Endothelial cell (in vitro differentiated cells): ENCODE results near the gene SLC12A8. TPM values are rescaled to one million over a fixed set of nuclear protein-coding genes. Genes with fewer than 3 reads are reported as not detected.
A peak's percentile ranks its signal among the peaks of the same experiment; 100 is the strongest.

ENCODE experiments used
- DNase-seq: peaks from one replicate; pipeline ENCODE4 v3.0.0; 2021; ENCODE audit warnings: low spot score
- H3K27ac Mint-ChIP-seq: one replicate; pipeline ENCODE4 v1.8.0; 2021; ENCODE audit warnings: mixed read lengths, inconsistent platforms; ENCODE audit not compliant: unreplicated experiment
- H3K27me3 Mint-ChIP-seq: one replicate; pipeline ENCODE4 v1.8.0; 2021; ENCODE audit warnings: mild to moderate bottlenecking, moderate library complexity, mixed read lengths, inconsistent platforms; ENCODE audit not compliant: unreplicated experiment
- H3K36me3 Mint-ChIP-seq: one replicate; pipeline ENCODE4 v1.8.0; 2021; ENCODE audit warnings: mild to moderate bottlenecking, low read depth, mixed read lengths, inconsistent platforms; ENCODE audit not compliant: unreplicated experiment
- H3K4me1 Mint-ChIP-seq: one replicate; pipeline ENCODE4 v1.8.0; 2021; ENCODE audit warnings: mild to moderate bottlenecking, mixed read lengths, inconsistent platforms; ENCODE audit not compliant: unreplicated experiment
- H3K4me3 Mint-ChIP-seq: one replicate; pipeline ENCODE4 v1.8.0; 2021; ENCODE audit warnings: mild to moderate bottlenecking, mixed read lengths, inconsistent platforms; ENCODE audit not compliant: unreplicated experiment
- H3K9me3 Mint-ChIP-seq: one replicate; pipeline ENCODE4 v1.8.0; 2021; ENCODE audit warnings: mixed read lengths, inconsistent platforms; ENCODE audit not compliant: unreplicated experiment
- CTCF ChIP-seq: fragments of 200-600 bp; sonication (generic); IDR thresholded peaks from one replicate; pipeline ENCODE4 v1.5.0; 2021; ENCODE audit warnings: antibody characterized with exemption; ENCODE audit not compliant: unreplicated experiment
- total RNA-seq: library from RNA; stranded (reverse); fragmentation: NEBNext Ultra II Directional; extraction: Animal tissue kit (Norgen Biotek cat#: 25700); gene quantifications from one replicate; pipeline ENCODE4 v1.2.1, GENCODE V29; 2021; ENCODE audit not compliant: unreplicated experiment

SLC12A8 gene
- total RNA-seq, 1 donor from 2014 or later, result 0.54 TPM

GRCh38 chr3:125042725-125043406, 169.7 kb downstream of the SLC12A8 start:
- Mint-ChIP-seq H3K36me3 (peaks cover 3% of the 10 kb centered on the region), H3K4me1 (peaks cover 36% of the 10 kb centered on the region), H3K27me3 (peaks cover 7% of the 10 kb centered on the region), H3K27ac (peak overlapping the region; percentile 68), H3K4me3 (no peak overlapping the region), H3K9me3 (no peaks in the 10 kb centered on the region)
- no peak for TF ChIP-seq CTCF
- DNase-seq, result no peak

- no peak overlapping the region for H3K27ac Mint-ChIP-seq
- peaks cover 3% of the 10 kb centered on the region for H3K9me3 Mint-ChIP-seq
- DNase-seq, result no peak
- H3K36me3 Mint-ChIP-seq, result peaks cover 8% of the 10 kb centered on the region
- no peak for TF ChIP-seq CTCF
- H3K4me1 Mint-ChIP-seq, result peaks cover 36% of the 10 kb centered on the region
- H3K27me3 Mint-ChIP-seq, result peaks cover 7% of the 10 kb centered on the region
- H3K4me3 Mint-ChIP-seq, result no peak overlapping the region
Observed at GRCh38 chr3:125039131-125040100, 173.1 kb downstream of the SLC12A8 start.

DNA sequence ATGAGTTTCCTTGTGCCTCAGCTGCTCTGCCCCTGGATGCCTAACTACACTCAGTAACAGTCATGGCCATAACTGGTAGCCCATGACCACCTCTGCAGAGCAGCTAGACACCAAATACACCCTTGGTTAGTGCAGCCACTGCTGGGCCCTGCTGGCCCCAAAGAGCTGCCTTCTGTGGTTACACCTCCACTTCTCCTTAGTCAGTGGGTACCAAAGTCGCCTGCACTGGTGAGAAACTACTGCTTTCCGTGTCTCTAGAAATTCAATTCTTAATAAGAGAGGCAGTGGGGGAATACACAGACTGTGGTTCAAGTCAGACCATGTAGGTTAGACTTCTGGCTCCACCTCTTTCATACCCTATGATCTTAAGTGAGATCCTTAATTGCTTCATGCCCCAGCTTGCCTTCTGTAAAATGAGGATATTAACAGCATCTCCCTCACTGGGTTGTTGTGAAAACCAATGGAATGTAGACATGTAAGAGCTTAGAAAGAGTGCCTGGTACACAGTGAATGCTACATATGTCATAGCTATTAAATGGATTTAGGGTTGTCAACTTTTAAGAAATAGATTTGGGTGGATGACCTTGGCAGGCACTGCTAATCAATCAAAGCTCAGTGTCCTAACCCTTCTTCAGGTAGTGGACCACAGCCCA, 174.9 kb downstream of the SLC12A8 start:
- Mint-ChIP-seq H3K27me3 (peaks cover 2% of the 10 kb centered on the region), H3K36me3 (peaks cover 8% of the 10 kb centered on the region), H3K9me3 (peaks cover 3% of the 10 kb centered on the region), H3K4me3 (no peak overlapping the region), H3K27ac (no peak overlapping the region), H3K4me1 (peaks cover 29% of the 10 kb centered on the region)
- TF ChIP-seq CTCF, result no peak
- DNase-seq, result no peak

DNA sequence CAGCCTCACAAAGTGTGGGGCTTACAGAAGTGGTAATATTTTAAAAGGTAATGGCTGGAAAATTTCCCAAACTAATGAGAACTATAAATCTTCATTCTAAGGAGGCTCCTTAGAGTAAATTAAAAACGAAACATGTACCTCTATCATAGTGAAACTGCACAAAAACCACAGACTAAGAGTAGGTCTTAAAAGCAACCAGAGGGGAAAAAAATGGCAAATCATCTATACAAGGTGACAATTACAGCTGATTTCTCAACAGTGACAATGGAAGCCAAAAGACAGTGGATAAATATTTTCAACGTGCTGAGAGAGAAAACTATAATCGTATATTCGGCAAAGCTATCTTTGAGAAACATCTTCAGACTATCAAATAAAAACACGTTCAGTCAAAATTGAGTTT, 177.3 kb downstream of the SLC12A8 start:
- TF ChIP-seq CTCF, result no peak
- Mint-ChIP-seq H3K4me3 (peak overlapping the region; percentile 27), H3K27me3 (peaks cover 2% of the 10 kb centered on the region), H3K9me3 (peaks cover 3% of the 10 kb centered on the region), H3K36me3 (peaks cover 8% of the 10 kb centered on the region), H3K4me1 (peaks cover 31% of the 10 kb centered on the region), H3K27ac (no peak overlapping the region)
- DNase-seq, result no peak
